GM13977 (cell line): ENCODE results near the gene PRAMEF13.
"Not testable (repeated sequence)": the region's sequence is repeated elsewhere in the genome, so short reads cannot be mapped to it uniquely, and the experiment has no call there.

Source experiments
- DNase-seq: peaks from one replicate; pipeline ENCODE4 v3.0.0; 2012; ENCODE audit warnings: low spot score
- CTCF ChIP-seq: IDR thresholded peaks from 2 replicates; pipeline ENCODE4 v1.5.1; 2012; ENCODE audit warnings: mild to moderate bottlenecking, control low read depth; ENCODE audit not compliant: insufficient read depth; ENCODE audit errors: extremely low read depth, missing control alignments
- in situ Hi-C: fragments of 300-500 bp; cut with MboI; formaldehyde crosslinking; loops from one replicate; pipeline ENCODE4 v1.12.0; 2022; ENCODE audit warnings: low sequenced_read_pairs, low pct_unique_long_range_greater_than_20kb, mixed read lengths, inconsistent platforms; ENCODE audit not compliant: unreplicated experiment

PRAMEF13 gene

GRCh38 chr1:13224480-13225060 lies 23.4 kb upstream of the PRAMEF13 start:
- DNase-seq = no peak
- in situ Hi-C loops = loop anchor here (25.0 kb wide), 2 partner anchors 662 to 912 kb away; no protein-coding TSS in a partner anchor
- TF ChIP-seq CTCF = no peak

- DNase-seq, in situ Hi-C loops: not testable (repeated sequence)
Observed at GRCh38 chr1:13222788-13223187, 21.6 kb upstream of the PRAMEF13 start.

- in situ Hi-C loops = not testable (repeated sequence)
Observed at GRCh38 chr1:13219203-13219602, 18.0 kb upstream of the PRAMEF13 start.

GRCh38 chr1:13216619-13217018 lies 15.4 kb upstream of the PRAMEF13 start:
- DNase-seq, in situ Hi-C loops: not testable (repeated sequence)

More at GRCh38 chr1:13219203-13219602, 18.0 kb upstream of the PRAMEF13 start:
- DNase-seq = not testable (repeated sequence)

- in situ Hi-C loops, DNase-seq: not testable (repeated sequence)
Observed at GRCh38 chr1:13208712-13209111, 7.5 kb upstream of the PRAMEF13 start.

GRCh38 chr1:13171548-13171947 lies 29.7 kb downstream of the PRAMEF13 start, which contains the start of gene PRAMEF9:
Gene PRAMEF9 (plus strand): TSS chr1:13171848. CDS start chr1:13175281, 3,433 bp downstream.
- in situ Hi-C loops, DNase-seq: not testable (repeated sequence)

GRCh38 chr1:13165531-13165930 lies 35.7 kb downstream of the PRAMEF13 start, which contains the start of gene HNRNPCL4:
Gene HNRNPCL4 (minus strand): TSS chr1:13165631. CDS start chr1:13165467, 164 bp downstream.
- in situ Hi-C loops, DNase-seq: not testable (repeated sequence)

GRCh38 chr1:13155909-13156308 lies 45.3 kb downstream of the PRAMEF13 start, which contains the start of gene PRAMEF26:
Gene PRAMEF26 (minus strand): TSS chr1:13156009. CDS start chr1:13153095, 2,914 bp downstream.
- in situ Hi-C loops, DNase-seq: not testable (repeated sequence)
